SK-N-SH treated with all-trans-retinoic acid at 6 μM for 48 hours (cell line): ENCODE measurements around the gene NREP.

ENCODE experiments used
- ATAC-seq: fragments of 200-7000 bp; cut with Tn5 transposase; 3 replicates; pipeline ENCODE4 v1.9.1; 2020; ENCODE audit warnings: mild to moderate bottlenecking, moderate library complexity
- ARNTL ChIP-seq: fragments of 450-650 bp; formaldehyde crosslinking; IDR thresholded peaks from 2 replicates; pipeline ENCODE4 v1.5.0; 2020; ENCODE audit warnings: low read depth, mild to moderate bottlenecking, moderate library complexity, borderline replicate concordance
- BACH2 ChIP-seq: fragments of 250-450 bp; sonication (Bioruptor Pico); IDR thresholded peaks from 2 replicates; pipeline ENCODE4 v1.9.0; 2021; ENCODE audit warnings: mild to moderate bottlenecking, borderline replicate concordance
- CSDC2 ChIP-seq: fragments of 250-450 bp; sonication (Bioruptor Pico); IDR thresholded peaks from 2 replicates; pipeline ENCODE4 v1.5.0; 2020; ENCODE audit warnings: mild to moderate bottlenecking, moderate library complexity
- CSRNP3 ChIP-seq: fragments of 250-450 bp; sonication (Bioruptor Pico); IDR thresholded peaks from 2 replicates; pipeline ENCODE4 v1.5.1; 2021; ENCODE audit warnings: mild to moderate bottlenecking, moderate library complexity
- ESRRG ChIP-seq: fragments of 250-450 bp; sonication (Bioruptor Pico); IDR thresholded peaks from 2 replicates; pipeline ENCODE4 v1.6.1; 2021; ENCODE audit warnings: mild to moderate bottlenecking
- GLIS3 ChIP-seq: fragments of 250-450 bp; sonication (Bioruptor Pico); IDR thresholded peaks from 2 replicates; pipeline ENCODE4 v1.5.0; 2020; ENCODE audit warnings: mild to moderate bottlenecking, moderate library complexity
- ISL1 ChIP-seq: fragments of 250-450 bp; sonication (Bioruptor Pico); IDR thresholded peaks from 2 replicates; pipeline ENCODE4 v2.1.2; 2022; ENCODE audit warnings: mild to moderate bottlenecking, moderate library complexity
- OSR1 ChIP-seq: fragments of 250-450 bp; sonication (Bioruptor Pico); IDR thresholded peaks from 2 replicates; pipeline ENCODE4 v1.8.0; 2022; ENCODE audit warnings: moderate library complexity, mild to moderate bottlenecking, inconsistent platforms
- PPARA ChIP-seq: fragments of 250-450 bp; sonication (Bioruptor Pico); IDR thresholded peaks from 2 replicates; pipeline ENCODE4 v1.5.0; 2020; ENCODE audit warnings: mild to moderate bottlenecking, borderline replicate concordance
- RARB ChIP-seq: fragments of 250-450 bp; sonication (Bioruptor Pico); IDR thresholded peaks from 2 replicates; pipeline ENCODE4 v1.8.0; 2021; ENCODE audit warnings: mild to moderate bottlenecking, moderate library complexity
- SNAI2 ChIP-seq: fragments of 250-450 bp; sonication (Bioruptor Pico); IDR thresholded peaks from 2 replicates; pipeline ENCODE4 v1.5.0; 2020; ENCODE audit warnings: mild to moderate bottlenecking, moderate library complexity
- TCF4 ChIP-seq: fragments of 250-450 bp; sonication (Bioruptor Pico); IDR thresholded peaks from 2 replicates; pipeline ENCODE4 v1.8.0; 2021; ENCODE audit warnings: mild to moderate bottlenecking, moderate library complexity, borderline replicate concordance
- TOX ChIP-seq: fragments of 250-450 bp; sonication (Bioruptor Pico); IDR thresholded peaks from 2 replicates; pipeline ENCODE4 v1.8.0; 2021; ENCODE audit warnings: mild to moderate bottlenecking, moderate library complexity, borderline replicate concordance
- ZC3H10 ChIP-seq: fragments of 250-450 bp; sonication (Bioruptor Pico); IDR thresholded peaks from 2 replicates; pipeline ENCODE4 v1.5.1; 2021; ENCODE audit warnings: mild to moderate bottlenecking, moderate library complexity
- ZFP30 ChIP-seq: fragments of 450-650 bp; formaldehyde crosslinking; IDR thresholded peaks from 2 replicates; pipeline ENCODE4 v1.5.0; 2022; ENCODE audit warnings: mild to moderate bottlenecking, moderate library complexity
- ZNF565 ChIP-seq: fragments of 450-650 bp; formaldehyde crosslinking; conservative IDR thresholded peaks from 2 replicates; pipeline ENCODE4 v1.5.0; 2020; ENCODE audit warnings: low read depth, mild to moderate bottlenecking, moderate library complexity
- ZNF70 ChIP-seq: fragments of 450-650 bp; formaldehyde crosslinking; IDR thresholded peaks from 2 replicates; pipeline ENCODE4 v1.5.0; 2020; ENCODE audit warnings: mild to moderate bottlenecking, moderate library complexity
- TF ChIP-seq, protein P1 (sequence below): fragments of 250-450 bp; sonication (Bioruptor Pico); IDR thresholded peaks from 2 replicates; pipeline ENCODE4 v1.8.0; 2021; ENCODE audit warnings: low read depth, mild to moderate bottlenecking, moderate library complexity, borderline replicate concordance
- TF ChIP-seq, protein P2 (sequence below): fragments of 250-450 bp; sonication (Bioruptor Pico); IDR thresholded peaks from 2 replicates; pipeline ENCODE4 v1.5.0; 2020; ENCODE audit warnings: mild to moderate bottlenecking, moderate library complexity
- TF ChIP-seq, protein P3 (sequence below): fragments of 250-450 bp; sonication (Bioruptor Pico); IDR thresholded peaks from 2 replicates; pipeline ENCODE4 v1.8.0; 2020; ENCODE audit warnings: mild to moderate bottlenecking, moderate library complexity, borderline replicate concordance

NREP gene

GRCh38 chr5:111699976-111700375 is 57.0 kb downstream of the NREP start:
- no peak for ATAC-seq
- TF ChIP-seq, protein P1, sequence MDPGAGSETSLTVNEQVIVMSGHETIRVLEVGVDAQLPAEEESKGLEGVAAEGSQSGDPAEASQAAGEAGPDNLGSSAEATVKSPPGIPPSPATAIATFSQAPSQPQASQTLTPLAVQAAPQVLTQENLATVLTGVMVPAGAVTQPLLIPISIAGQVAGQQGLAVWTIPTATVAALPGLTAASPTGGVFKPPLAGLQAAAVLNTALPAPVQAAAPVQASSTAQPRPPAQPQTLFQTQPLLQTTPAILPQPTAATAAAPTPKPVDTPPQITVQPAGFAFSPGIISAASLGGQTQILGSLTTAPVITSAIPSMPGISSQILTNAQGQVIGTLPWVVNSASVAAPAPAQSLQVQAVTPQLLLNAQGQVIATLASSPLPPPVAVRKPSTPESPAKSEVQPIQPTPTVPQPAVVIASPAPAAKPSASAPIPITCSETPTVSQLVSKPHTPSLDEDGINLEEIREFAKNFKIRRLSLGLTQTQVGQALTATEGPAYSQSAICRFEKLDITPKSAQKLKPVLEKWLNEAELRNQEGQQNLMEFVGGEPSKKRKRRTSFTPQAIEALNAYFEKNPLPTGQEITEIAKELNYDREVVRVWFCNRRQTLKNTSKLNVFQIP (CRISPR knock-in tag): no peak
- TF ChIP-seq BACH2: no peak
- no peak for TF ChIP-seq OSR1
- no peak for TF ChIP-seq ZC3H10
- no peak for TF ChIP-seq PPARA (CRISPR knock-in tag)
- TF ChIP-seq CSRNP3 (CRISPR knock-in tag): no peak
- TF ChIP-seq, protein P2, sequence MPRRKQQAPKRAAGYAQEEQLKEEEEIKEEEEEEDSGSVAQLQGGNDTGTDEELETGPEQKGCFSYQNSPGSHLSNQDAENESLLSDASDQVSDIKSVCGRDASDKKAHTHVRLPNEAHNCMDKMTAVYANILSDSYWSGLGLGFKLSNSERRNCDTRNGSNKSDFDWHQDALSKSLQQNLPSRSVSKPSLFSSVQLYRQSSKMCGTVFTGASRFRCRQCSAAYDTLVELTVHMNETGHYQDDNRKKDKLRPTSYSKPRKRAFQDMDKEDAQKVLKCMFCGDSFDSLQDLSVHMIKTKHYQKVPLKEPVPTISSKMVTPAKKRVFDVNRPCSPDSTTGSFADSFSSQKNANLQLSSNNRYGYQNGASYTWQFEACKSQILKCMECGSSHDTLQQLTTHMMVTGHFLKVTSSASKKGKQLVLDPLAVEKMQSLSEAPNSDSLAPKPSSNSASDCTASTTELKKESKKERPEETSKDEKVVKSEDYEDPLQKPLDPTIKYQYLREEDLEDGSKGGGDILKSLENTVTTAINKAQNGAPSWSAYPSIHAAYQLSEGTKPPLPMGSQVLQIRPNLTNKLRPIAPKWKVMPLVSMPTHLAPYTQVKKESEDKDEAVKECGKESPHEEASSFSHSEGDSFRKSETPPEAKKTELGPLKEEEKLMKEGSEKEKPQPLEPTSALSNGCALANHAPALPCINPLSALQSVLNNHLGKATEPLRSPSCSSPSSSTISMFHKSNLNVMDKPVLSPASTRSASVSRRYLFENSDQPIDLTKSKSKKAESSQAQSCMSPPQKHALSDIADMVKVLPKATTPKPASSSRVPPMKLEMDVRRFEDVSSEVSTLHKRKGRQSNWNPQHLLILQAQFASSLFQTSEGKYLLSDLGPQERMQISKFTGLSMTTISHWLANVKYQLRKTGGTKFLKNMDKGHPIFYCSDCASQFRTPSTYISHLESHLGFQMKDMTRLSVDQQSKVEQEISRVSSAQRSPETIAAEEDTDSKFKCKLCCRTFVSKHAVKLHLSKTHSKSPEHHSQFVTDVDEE (CRISPR knock-in tag): no peak
- no peak for TF ChIP-seq RARB
- TF ChIP-seq ZFP30 (CRISPR knock-in tag): no peak
- no peak for TF ChIP-seq ISL1 (CRISPR knock-in tag)
- no peak for TF ChIP-seq ZNF70 (CRISPR knock-in tag)
- TF ChIP-seq ZNF565: no peak

GRCh38 chr5:111699324-111699723 is 57.7 kb downstream of the NREP start:
- no peak for TF ChIP-seq ISL1 (CRISPR knock-in tag)
- TF ChIP-seq ZNF70 (CRISPR knock-in tag): no peak
- no peak for TF ChIP-seq TOX (CRISPR knock-in tag)
- no peak for TF ChIP-seq ESRRG (CRISPR knock-in tag)
- no peak for TF ChIP-seq TCF4 (CRISPR knock-in tag)
- no peak for TF ChIP-seq ZC3H10
- no peak for TF ChIP-seq GLIS3
- no peak for TF ChIP-seq ARNTL
- TF ChIP-seq BACH2: no peak
- TF ChIP-seq PPARA (CRISPR knock-in tag): no peak
- TF ChIP-seq ZNF565: no peak
- TF ChIP-seq OSR1: no peak
- no peak for ATAC-seq

DNA sequence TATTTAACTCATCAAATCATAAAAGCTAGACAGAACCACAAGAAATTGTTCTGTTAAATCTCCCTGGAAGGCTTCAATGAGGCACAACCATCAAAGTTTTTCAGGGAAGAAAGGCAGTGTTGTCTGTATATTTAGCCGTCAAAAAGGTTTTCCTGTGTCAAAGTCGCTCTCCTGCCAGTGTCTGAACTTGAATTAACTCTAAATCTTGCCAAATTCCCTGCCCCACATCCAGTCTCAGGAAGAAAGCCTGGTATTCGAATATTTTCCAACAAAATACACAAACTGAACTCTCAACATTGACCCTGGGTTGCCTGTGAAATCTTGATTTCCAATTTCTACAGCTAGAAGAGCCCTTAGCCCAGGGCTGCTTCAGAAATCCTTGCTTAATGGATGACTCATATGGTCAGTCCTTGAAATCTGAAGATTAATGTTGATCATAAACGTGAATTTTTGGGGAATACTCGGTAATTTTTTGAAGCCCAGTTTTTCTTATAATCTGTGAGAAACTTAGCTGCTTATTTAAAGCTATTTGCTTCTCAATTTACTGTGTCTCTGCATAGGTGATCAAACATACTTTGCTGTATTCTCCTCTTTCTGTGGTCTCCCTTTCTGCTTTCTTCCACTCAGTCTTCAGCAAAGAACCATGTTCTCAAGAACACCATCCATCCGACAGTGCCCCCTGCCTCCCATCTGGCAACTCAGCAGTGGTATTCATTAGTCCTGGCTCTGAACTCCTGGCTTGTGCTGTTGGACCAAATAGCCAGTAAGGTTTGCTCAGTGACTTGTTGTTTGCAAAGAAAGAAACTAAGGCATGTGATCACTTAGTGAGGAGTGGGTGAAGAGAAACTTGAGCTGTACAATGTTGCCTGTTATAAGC is 58.9 kb downstream of the NREP start:
- no peak for TF ChIP-seq BACH2
- TF ChIP-seq GLIS3: no peak
- TF ChIP-seq ARNTL: no peak
- TF ChIP-seq OSR1: no peak
- no peak for TF ChIP-seq ZNF565
- no peak for TF ChIP-seq CSRNP3 (CRISPR knock-in tag)
- no peak for TF ChIP-seq CSDC2
- TF ChIP-seq ZNF70 (CRISPR knock-in tag): no peak
- TF ChIP-seq RARB: no peak
- TF ChIP-seq SNAI2 (CRISPR knock-in tag): no peak
- no peak for TF ChIP-seq TOX (CRISPR knock-in tag)
- TF ChIP-seq, protein P3, sequence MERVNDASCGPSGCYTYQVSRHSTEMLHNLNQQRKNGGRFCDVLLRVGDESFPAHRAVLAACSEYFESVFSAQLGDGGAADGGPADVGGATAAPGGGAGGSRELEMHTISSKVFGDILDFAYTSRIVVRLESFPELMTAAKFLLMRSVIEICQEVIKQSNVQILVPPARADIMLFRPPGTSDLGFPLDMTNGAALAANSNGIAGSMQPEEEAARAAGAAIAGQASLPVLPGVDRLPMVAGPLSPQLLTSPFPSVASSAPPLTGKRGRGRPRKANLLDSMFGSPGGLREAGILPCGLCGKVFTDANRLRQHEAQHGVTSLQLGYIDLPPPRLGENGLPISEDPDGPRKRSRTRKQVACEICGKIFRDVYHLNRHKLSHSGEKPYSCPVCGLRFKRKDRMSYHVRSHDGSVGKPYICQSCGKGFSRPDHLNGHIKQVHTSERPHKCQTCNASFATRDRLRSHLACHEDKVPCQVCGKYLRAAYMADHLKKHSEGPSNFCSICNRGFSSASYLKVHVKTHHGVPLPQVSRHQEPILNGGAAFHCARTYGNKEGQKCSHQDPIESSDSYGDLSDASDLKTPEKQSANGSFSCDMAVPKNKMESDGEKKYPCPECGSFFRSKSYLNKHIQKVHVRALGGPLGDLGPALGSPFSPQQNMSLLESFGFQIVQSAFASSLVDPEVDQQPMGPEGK (CRISPR knock-in tag): no peak
- peak; percentile 82 for ATAC-seq
